WTC11 (cell line): Measurements from ENCODE around the gene PDS5A.
"Not testable (repeated sequence)": the region's sequence is repeated elsewhere in the genome, so short reads cannot be mapped to it uniquely, and the experiment has no call there.

ENCODE experiments used
- FOXP1 ChIP-seq: sonication (generic); formaldehyde crosslinking; IDR thresholded peaks from 2 replicates; pipeline ENCODE4 v1.8.0; 2022; ENCODE audit warnings: missing genetic modification reagents, mild to moderate bottlenecking, moderate library complexity, borderline replicate concordance
- TF ChIP-seq, protein P1 (sequence below): fragments of 200-600 bp; IDR thresholded peaks from 2 replicates; pipeline ENCODE4 v1.8.0; 2022; ENCODE audit warnings: antibody characterized with exemption

DNA sequence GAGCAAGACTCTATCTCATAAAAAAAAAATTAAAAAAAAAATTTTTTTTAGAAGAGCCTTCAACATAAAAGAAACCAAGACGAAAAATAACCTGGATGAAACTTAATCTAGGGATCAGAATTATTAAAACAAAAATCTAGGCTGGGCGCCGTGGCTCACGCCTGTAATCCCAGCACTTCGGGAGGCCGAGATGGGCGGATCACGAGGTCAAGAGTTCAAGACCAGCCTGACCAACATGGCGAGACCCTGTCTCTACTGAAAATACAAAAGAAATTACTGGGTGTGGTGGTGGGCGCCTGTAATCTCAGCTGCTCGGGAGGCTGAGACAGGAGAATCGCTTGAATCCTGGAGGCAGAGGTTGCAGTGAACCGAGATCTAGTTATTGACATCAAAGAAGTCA, 184.7 kb downstream of the PDS5A start:
- TF ChIP-seq, protein P1, sequence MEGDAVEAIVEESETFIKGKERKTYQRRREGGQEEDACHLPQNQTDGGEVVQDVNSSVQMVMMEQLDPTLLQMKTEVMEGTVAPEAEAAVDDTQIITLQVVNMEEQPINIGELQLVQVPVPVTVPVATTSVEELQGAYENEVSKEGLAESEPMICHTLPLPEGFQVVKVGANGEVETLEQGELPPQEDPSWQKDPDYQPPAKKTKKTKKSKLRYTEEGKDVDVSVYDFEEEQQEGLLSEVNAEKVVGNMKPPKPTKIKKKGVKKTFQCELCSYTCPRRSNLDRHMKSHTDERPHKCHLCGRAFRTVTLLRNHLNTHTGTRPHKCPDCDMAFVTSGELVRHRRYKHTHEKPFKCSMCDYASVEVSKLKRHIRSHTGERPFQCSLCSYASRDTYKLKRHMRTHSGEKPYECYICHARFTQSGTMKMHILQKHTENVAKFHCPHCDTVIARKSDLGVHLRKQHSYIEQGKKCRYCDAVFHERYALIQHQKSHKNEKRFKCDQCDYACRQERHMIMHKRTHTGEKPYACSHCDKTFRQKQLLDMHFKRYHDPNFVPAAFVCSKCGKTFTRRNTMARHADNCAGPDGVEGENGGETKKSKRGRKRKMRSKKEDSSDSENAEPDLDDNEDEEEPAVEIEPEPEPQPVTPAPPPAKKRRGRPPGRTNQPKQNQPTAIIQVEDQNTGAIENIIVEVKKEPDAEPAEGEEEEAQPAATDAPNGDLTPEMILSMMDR = not testable (repeated sequence)
- TF ChIP-seq FOXP1 = not testable (repeated sequence)
